Esophagus muscularis mucosa (tissue), 3 donors: Measurements from ENCODE around the gene OXNAD1.

ENCODE experiments used
- POLR2A ChIP-seq: fragments of 450-650 bp; IDR thresholded peaks from one replicate; pipeline ENCODE4 v1.6.1; 2017; ENCODE audit warnings: antibody characterized with exemption, moderate library complexity, mild to moderate bottlenecking, low read depth
- POLR2AphosphoS5 ChIP-seq, 2 donors: sonication (generic); formaldehyde crosslinking; IDR thresholded peaks; one replicate each; pipeline ENCODE4 v1.6.1; 2017; ENCODE audit warnings: antibody characterized with exemption in 2 of 2
- TF ChIP-seq, protein P1 (sequence below), 3 experiments: fragments of 200-600 bp in 2 of 3; fragments of 450-650 bp in 1 of 3; sonication (generic) in 2 of 3; IDR thresholded peaks; one replicate each; pipeline ENCODE4 v1.5.1; 2017 to 2019; ENCODE audit warnings: antibody characterized with exemption in 3 of 3, mild to moderate bottlenecking in 2 of 3, moderate library complexity in 1 of 3

DNA sequence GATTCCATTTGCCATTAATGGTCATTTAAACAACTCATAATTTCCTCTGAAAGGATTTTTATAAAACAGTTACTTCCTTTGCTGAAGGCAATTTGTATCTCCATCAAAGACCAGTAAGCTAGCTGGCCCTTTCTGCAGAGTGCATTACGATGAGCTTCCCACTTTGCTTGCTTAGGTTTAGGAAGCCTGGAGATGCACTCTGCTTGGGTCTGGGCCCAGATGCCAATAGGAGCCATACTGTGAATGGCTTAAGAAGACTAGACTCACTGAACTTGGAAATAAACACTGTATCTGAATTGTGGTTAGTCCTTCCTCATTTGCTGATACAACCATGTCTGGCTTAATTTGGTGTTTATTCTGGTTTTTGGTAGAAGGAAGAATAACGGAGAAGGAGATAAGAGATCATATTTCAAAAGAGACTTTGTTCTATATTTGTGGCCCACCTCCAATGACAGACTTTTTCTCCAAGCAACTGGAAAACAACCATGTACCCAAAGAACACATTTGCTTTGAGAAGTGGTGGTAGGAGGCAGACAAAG is 38.1 kb downstream of the OXNAD1 start:
- TF ChIP-seq, protein P1, sequence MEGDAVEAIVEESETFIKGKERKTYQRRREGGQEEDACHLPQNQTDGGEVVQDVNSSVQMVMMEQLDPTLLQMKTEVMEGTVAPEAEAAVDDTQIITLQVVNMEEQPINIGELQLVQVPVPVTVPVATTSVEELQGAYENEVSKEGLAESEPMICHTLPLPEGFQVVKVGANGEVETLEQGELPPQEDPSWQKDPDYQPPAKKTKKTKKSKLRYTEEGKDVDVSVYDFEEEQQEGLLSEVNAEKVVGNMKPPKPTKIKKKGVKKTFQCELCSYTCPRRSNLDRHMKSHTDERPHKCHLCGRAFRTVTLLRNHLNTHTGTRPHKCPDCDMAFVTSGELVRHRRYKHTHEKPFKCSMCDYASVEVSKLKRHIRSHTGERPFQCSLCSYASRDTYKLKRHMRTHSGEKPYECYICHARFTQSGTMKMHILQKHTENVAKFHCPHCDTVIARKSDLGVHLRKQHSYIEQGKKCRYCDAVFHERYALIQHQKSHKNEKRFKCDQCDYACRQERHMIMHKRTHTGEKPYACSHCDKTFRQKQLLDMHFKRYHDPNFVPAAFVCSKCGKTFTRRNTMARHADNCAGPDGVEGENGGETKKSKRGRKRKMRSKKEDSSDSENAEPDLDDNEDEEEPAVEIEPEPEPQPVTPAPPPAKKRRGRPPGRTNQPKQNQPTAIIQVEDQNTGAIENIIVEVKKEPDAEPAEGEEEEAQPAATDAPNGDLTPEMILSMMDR (IDR thresholded peaks at IDR 0.05) = no peak
- no peak for TF ChIP-seq POLR2A
- no peak for TF ChIP-seq POLR2AphosphoS5 (IDR thresholded peaks at IDR 0.05)
